RWPE2 (cell line): Measurements from ENCODE around the gene C5orf58.

ENCODE experiments used
- ATAC-seq: fragments of 200-7000 bp; cut with Tn5 transposase; 3 replicates; pipeline ENCODE4 v1.9.1; 2021; ENCODE audit warnings: low read depth
- DNase-seq: peaks from one replicate; pipeline ENCODE4 v3.0.0-alpha.2; 2020; ENCODE audit warnings: low spot score
- H3K27ac ChIP-seq: fragments of 450-650 bp; 2 replicates; pipeline ENCODE4 v1.5.1; 2017; ENCODE audit warnings: mild to moderate bottlenecking; ENCODE audit not compliant: poor library complexity, severe bottlenecking
- H3K27me3 ChIP-seq: fragments of 250-450 bp; sonication (Bioruptor Pico); 2 replicates; pipeline ENCODE4 v1.5.1; 2021; ENCODE audit warnings: mild to moderate bottlenecking, moderate library complexity; ENCODE audit not compliant: insufficient read depth, poor library complexity, severe bottlenecking
- H3K36me3 ChIP-seq: fragments of 250-450 bp; sonication (Bioruptor Pico); 2 replicates; pipeline ENCODE4 v1.5.1; 2020; ENCODE audit warnings: low read depth, mild to moderate bottlenecking, moderate library complexity
- H3K4me1 ChIP-seq: fragments of 250-450 bp; sonication (Bioruptor Pico); 2 replicates; pipeline ENCODE4 v1.5.1; 2021; ENCODE audit warnings: mild to moderate bottlenecking, moderate library complexity; ENCODE audit not compliant: insufficient read depth, poor library complexity, severe bottlenecking
- H3K4me3 ChIP-seq: fragments of 250-450 bp; sonication (Bioruptor Pico); 2 replicates; pipeline ENCODE4 v1.5.1; 2021; ENCODE audit warnings: mild to moderate bottlenecking, moderate library complexity; ENCODE audit not compliant: severe bottlenecking
- H3K9me3 ChIP-seq: fragments of 250-450 bp; sonication (Bioruptor Pico); 2 replicates; pipeline ENCODE4 v1.5.1; 2021; ENCODE audit warnings: mild to moderate bottlenecking, moderate library complexity; ENCODE audit not compliant: severe bottlenecking
- CTCF ChIP-seq: fragments of 450-650 bp; IDR thresholded peaks from one replicate; pipeline ENCODE4 v1.5.1; 2017; ENCODE audit warnings: mild to moderate bottlenecking, moderate library complexity; ENCODE audit not compliant: poor library complexity, severe bottlenecking

C5orf58 gene

GRCh38 chr5:170290498-170290897 is 57.7 kb downstream of the C5orf58 start:
- no peak for DNase-seq
- no peak overlapping the region for H3K27ac ChIP-seq
- H3K27me3 ChIP-seq: peaks cover 11% of the 10 kb centered on the region
- TF ChIP-seq CTCF: no peak
- no peak overlapping the region for H3K4me3 ChIP-seq
- no peak for ATAC-seq
- peaks cover 3% of the 10 kb centered on the region for H3K9me3 ChIP-seq
- no peaks in the 10 kb centered on the region for H3K4me1 ChIP-seq
- no peaks in the 10 kb centered on the region for H3K36me3 ChIP-seq

- H3K4me3 ChIP-seq: no peak overlapping the region
- no peak for ATAC-seq
- no peak for TF ChIP-seq CTCF
- no peak for DNase-seq
- no peaks in the 10 kb centered on the region for H3K36me3 ChIP-seq
- no peaks in the 10 kb centered on the region for H3K4me1 ChIP-seq
- H3K9me3 ChIP-seq: peaks cover 3% of the 10 kb centered on the region
- H3K27ac ChIP-seq: no peak overlapping the region
- peaks cover 11% of the 10 kb centered on the region for H3K27me3 ChIP-seq
Observed at GRCh38 chr5:170292179-170293104, 59.7 kb downstream of the C5orf58 start.

- Histone ChIP-seq H3K27me3 (peaks cover 11% of the 10 kb centered on the region), H3K9me3 (peaks cover 3% of the 10 kb centered on the region), H3K4me1 (no peaks in the 10 kb centered on the region), H3K4me3 (no peak overlapping the region), H3K27ac (no peak overlapping the region), H3K36me3 (no peaks in the 10 kb centered on the region)
- no peak for TF ChIP-seq CTCF
- ATAC-seq (peak; percentile 17; the same call in 1 of the 3 replicates), DNase-seq (no peak)
Observed at GRCh38 chr5:170293273-170293672, 60.5 kb downstream of the C5orf58 start.

GRCh38 chr5:170294057-170294456 is 61.3 kb downstream of the C5orf58 start:
- no peak overlapping the region for H3K27ac ChIP-seq
- TF ChIP-seq CTCF: no peak
- ATAC-seq: no peak
- no peak for DNase-seq
- H3K4me1 ChIP-seq: no peaks in the 10 kb centered on the region
- no peak overlapping the region for H3K4me3 ChIP-seq
- H3K36me3 ChIP-seq: no peaks in the 10 kb centered on the region
- H3K27me3 ChIP-seq: peaks cover 11% of the 10 kb centered on the region
- peaks cover 3% of the 10 kb centered on the region for H3K9me3 ChIP-seq

GRCh38 chr5:170294556-170294955 is 61.8 kb downstream of the C5orf58 start:
- TF ChIP-seq CTCF: no peak
- DNase-seq (no peak), ATAC-seq (no peak)
- Histone ChIP-seq H3K36me3 (no peaks in the 10 kb centered on the region), H3K4me3 (no peak overlapping the region), H3K27me3 (peaks cover 11% of the 10 kb centered on the region), H3K4me1 (no peaks in the 10 kb centered on the region), H3K9me3 (peaks cover 3% of the 10 kb centered on the region), H3K27ac (no peak overlapping the region)
